IMR-90 (cell line): Measurements from ENCODE around the gene ZNRF4.

Experiments used
- CEBPB ChIP-seq: IDR thresholded peaks from 2 replicates; pipeline ENCODE4 v1.6.1; 2012; ENCODE audit warnings: low read depth, low read length, improper control_type of control experiment
- CHD1 ChIP-seq: IDR thresholded peaks from 2 replicates; pipeline ENCODE4 v1.6.1; 2012; ENCODE audit warnings: low read depth, low read length, improper control_type of control experiment
- CTCF ChIP-seq: conservative IDR thresholded peaks from 2 replicates; pipeline ENCODE4 v1.5.1; 2012; ENCODE audit warnings: mild to moderate bottlenecking, low read depth, low read length, improper control_type of control experiment
- FOS ChIP-seq: fragments of 150-350 bp; IDR thresholded peaks from 2 replicates; pipeline ENCODE4 v1.6.1; 2016; ENCODE audit warnings: low read depth, low read length
- MAFK ChIP-seq: IDR thresholded peaks from 2 replicates; pipeline ENCODE4 v1.6.1; 2012; ENCODE audit warnings: low read depth, low read length, improper control_type of control experiment
- MAZ ChIP-seq: IDR thresholded peaks from 2 replicates; pipeline ENCODE4 v1.6.1; 2012; ENCODE audit warnings: low read depth, mild to moderate bottlenecking, low read length, improper control_type of control experiment, moderate library complexity, borderline replicate concordance
- MXI1 ChIP-seq: IDR thresholded peaks from 2 replicates; pipeline ENCODE4 v1.6.1; 2012; ENCODE audit warnings: low read depth, mild to moderate bottlenecking, low read length, moderate library complexity, borderline replicate concordance
- POLR2A ChIP-seq: IDR thresholded peaks from 2 replicates; pipeline ENCODE4 v1.6.1; 2012; ENCODE audit warnings: mild to moderate bottlenecking, low read depth, low read length
- RAD21 ChIP-seq: IDR thresholded peaks from 2 replicates; pipeline ENCODE4 v1.6.1; 2012; ENCODE audit warnings: low read length, improper control_type of control experiment
- RFX5 ChIP-seq: IDR thresholded peaks from 2 replicates; pipeline ENCODE4 v1.8.0; 2012; ENCODE audit warnings: low read depth, mild to moderate bottlenecking, low read length, moderate library complexity
- SMC3 ChIP-seq: fragments of 150-350 bp; IDR thresholded peaks from 2 replicates; pipeline ENCODE4 v1.6.1; 2016; ENCODE audit warnings: low read depth, mild to moderate bottlenecking, antibody characterized with exemption, low read length, moderate library complexity
- TF ChIP-seq, protein P1 (sequence below): fragments of 150-350 bp; IDR thresholded peaks from 2 replicates; pipeline ENCODE4 v1.6.1; 2016; ENCODE audit warnings: low read depth, mild to moderate bottlenecking, low read length, moderate library complexity, borderline replicate concordance
- TF ChIP-seq, protein P2 (sequence below): fragments of 150-350 bp; IDR thresholded peaks from 2 replicates; pipeline ENCODE4 v1.6.1; 2017; ENCODE audit warnings: mild to moderate bottlenecking, antibody characterized with exemption, low read length, low read depth

GRCh38 chr19:5439452-5439851, 15.8 kb upstream of the ZNRF4 start:
- TF ChIP-seq CTCF (no peak), POLR2A (no peak), CEBPB (no peak), MXI1 (no peak), CHD1 (no peak), RFX5 (no peak), SMC3 (no peak), RAD21 (no peak), MAFK (no peak), MAZ (no peak), FOS (no peak)
- TF ChIP-seq, protein P1, sequence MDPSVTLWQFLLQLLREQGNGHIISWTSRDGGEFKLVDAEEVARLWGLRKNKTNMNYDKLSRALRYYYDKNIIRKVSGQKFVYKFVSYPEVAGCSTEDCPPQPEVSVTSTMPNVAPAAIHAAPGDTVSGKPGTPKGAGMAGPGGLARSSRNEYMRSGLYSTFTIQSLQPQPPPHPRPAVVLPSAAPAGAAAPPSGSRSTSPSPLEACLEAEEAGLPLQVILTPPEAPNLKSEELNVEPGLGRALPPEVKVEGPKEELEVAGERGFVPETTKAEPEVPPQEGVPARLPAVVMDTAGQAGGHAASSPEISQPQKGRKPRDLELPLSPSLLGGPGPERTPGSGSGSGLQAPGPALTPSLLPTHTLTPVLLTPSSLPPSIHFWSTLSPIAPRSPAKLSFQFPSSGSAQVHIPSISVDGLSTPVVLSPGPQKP, result no peak
- TF ChIP-seq, protein P2, sequence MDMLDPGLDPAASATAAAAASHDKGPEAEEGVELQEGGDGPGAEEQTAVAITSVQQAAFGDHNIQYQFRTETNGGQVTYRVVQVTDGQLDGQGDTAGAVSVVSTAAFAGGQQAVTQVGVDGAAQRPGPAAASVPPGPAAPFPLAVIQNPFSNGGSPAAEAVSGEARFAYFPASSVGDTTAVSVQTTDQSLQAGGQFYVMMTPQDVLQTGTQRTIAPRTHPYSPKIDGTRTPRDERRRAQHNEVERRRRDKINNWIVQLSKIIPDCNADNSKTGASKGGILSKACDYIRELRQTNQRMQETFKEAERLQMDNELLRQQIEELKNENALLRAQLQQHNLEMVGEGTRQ, result no peak
